ENCODE results near the gene UROS.

The UROS gene

GRCh38 chr10:125822878-125823662 lies at the start of gene UROS, which contains the start of gene BCCIP:
Gene UROS (minus strand): TSS chr10:125823258. CDS start chr10:125816499, 6,759 bp downstream.
Gene BCCIP (plus strand): TSS chr10:125823546. CDS start chr10:125823558, 12 bp downstream.
- DNase-seq, result peak; percentile 88

- no peak for DNase-seq
Measured at GRCh38 chr10:125871338-125871737, 48.3 kb upstream of the UROS start.

- DNase-seq, result peak; percentile 32
Measured at GRCh38 chr10:125868372-125868975, 45.4 kb upstream of the UROS start.

- no peak for DNase-seq
Measured at GRCh38 chr10:125866421-125867029, 43.5 kb upstream of the UROS start.

GRCh38 chr10:125865120-125865519 lies 42.1 kb upstream of the UROS start:
- DNase-seq, result no peak

GRCh38 chr10:125859128-125859817 lies 36.2 kb upstream of the UROS start:
- DNase-seq, result no peak

- no peak for DNase-seq
Measured at GRCh38 chr10:125857185-125857760, 34.2 kb upstream of the UROS start.

- no peak for DNase-seq
Measured at GRCh38 chr10:125852487-125852886, 29.4 kb upstream of the UROS start.

GRCh38 chr10:125850766-125851731 lies 28.0 kb upstream of the UROS start:
- DNase-seq, result no peak

- DNase-seq, result no peak
Measured at GRCh38 chr10:125849448-125849847, 26.4 kb upstream of the UROS start.

- no peak for DNase-seq
Measured at GRCh38 chr10:125848857-125849256, 25.8 kb upstream of the UROS start.

- DNase-seq, result no peak
Measured at GRCh38 chr10:125848371-125848770, 25.3 kb upstream of the UROS start.

- DNase-seq, result no peak
Measured at GRCh38 chr10:125846894-125847293, 23.8 kb upstream of the UROS start.

- no peak for DNase-seq
Measured at GRCh38 chr10:125845617-125846016, 22.6 kb upstream of the UROS start.

GRCh38 chr10:125844751-125845221 lies 21.7 kb upstream of the UROS start:
- no peak for DNase-seq

- DNase-seq, result no peak
Measured at GRCh38 chr10:125843603-125844329, 20.7 kb upstream of the UROS start.

GRCh38 chr10:125840955-125841354 lies 17.9 kb upstream of the UROS start:
- no peak for DNase-seq

GRCh38 chr10:125840406-125840805 lies 17.3 kb upstream of the UROS start:
- no peak for DNase-seq

- no peak for DNase-seq
Measured at GRCh38 chr10:125838802-125839575, 15.9 kb upstream of the UROS start.

- DNase-seq, result no peak
Measured at GRCh38 chr10:125836746-125837145, 13.7 kb upstream of the UROS start.

Data from CD4-positive, alpha-beta T cell treated with Interleukin-4 for 4 hours (primary cell).